Adrenal gland (tissue), 12 donors: ENCODE results near the gene COX7A2L. TPM values are rescaled to one million over a fixed set of nuclear protein-coding genes. Genes with fewer than 3 reads are reported as not detected.
"Not testable (repeated sequence)": the region's sequence is repeated elsewhere in the genome, so short reads cannot be mapped to it uniquely, and the experiment has no call there.

Source experiments
- DNase-seq, 7 donors: peaks; one replicate each; pipeline ENCODE4 v3.0.0-alpha.2; 2019 to 2020
- H3K27ac ChIP-seq, 5 donors: fragments of 200-600 bp; sonication (generic) in 4 of 5; 1 replicate in 3 of 5; 2 replicates in 2 of 5; pipeline versions ENCODE4 v1.5.1 to v1.8.0; 2016 to 2020; ENCODE audit warnings: mild to moderate bottlenecking in 1 of 5
- H3K27me3 ChIP-seq: fragments of 200-600 bp; 2 replicates; pipeline ENCODE4 v1.8.0; 2021
- H3K36me3 ChIP-seq, 2 donors: fragments of 200-600 bp; replicated peaks in 1 of 2; 1 replicate in 1 of 2; 2 replicates in 1 of 2; pipeline versions ENCODE4 v1.5.1 to v1.8.0; 2018 to 2022
- H3K4me1 ChIP-seq, 2 donors: fragments of 200-600 bp; replicated peaks in 1 of 2; 1 replicate in 1 of 2; 2 replicates in 1 of 2; pipeline versions ENCODE4 v1.5.1 to v1.8.0; 2018 to 2021
- H3K4me3 ChIP-seq, 4 donors: fragments of 200-600 bp; sonication (generic) in 3 of 4; one replicate each; pipeline ENCODE4 v1.5.1; 2016 to 2018
- H3K9me3 ChIP-seq, 3 donors: fragments of 200-600 bp; sonication (generic) in 1 of 3; replicated peaks in 1 of 3; 1 replicate in 2 of 3; 2 replicates in 1 of 3; pipeline versions ENCODE4 v1.5.1 to v1.8.0; 2016 to 2021
- CTCF ChIP-seq, 6 experiments: fragments of 450-650 bp in 4 of 6; fragments of 200-600 bp in 2 of 6; sonication (generic) in 1 of 6; IDR thresholded peaks; 1 replicate in 5 of 6; 2 replicates in 1 of 6; pipeline versions ENCODE4 v1.5.1 to v1.8.0; 2016 to 2021; ENCODE audit warnings: antibody characterized with exemption in 6 of 6, mild to moderate bottlenecking in 2 of 6, moderate library complexity in 1 of 6
- POLR2A ChIP-seq, 2 donors: fragments of 450-650 bp; IDR thresholded peaks; one replicate each; pipeline ENCODE4 v1.6.1; 2017; ENCODE audit warnings: antibody characterized with exemption in 2 of 2, mild to moderate bottlenecking in 2 of 2, moderate library complexity in 1 of 2
- WGBS, 4 donors: extraction: QIAGEN DNeasy Blood & Tissue Kit in 2 of 4; methylation state at CpG; one replicate each; pipeline versions ENCODE4 v1.1.5 to v1.1.7; 2013 to 2017; 5-methylcytosine and 5-hydroxymethylcytosine counted together
- intact Hi-C, 2 donors: fragments of 100-400 bp; cut with DNase I; formaldehyde crosslinking; loops; one replicate each; pipeline versions ENCODE4 v1.14.1 to v1.15.0; 2022 to 2023
- polyA plus RNA-seq, 3 donors: library from polyadenylated mRNA; stranded (reverse); fragments of 200-250 nt in 2 of 3; fragments of 350-450 nt in 1 of 3; fragmentation: Illumina TruSeq in 1 of 3; extraction: RNeasy Lipid Tissue Mini Kit (QIAGEN cat#74804) in 1 of 3; gene quantifications; one replicate each; pipeline ENCODE4 v1.2.3, GENCODE V29; 2013 to 2014
- total RNA-seq, 9 donors: library from RNA; depleted of rRNA in 4 of 9; stranded (reverse); fragments of >200 nt in 4 of 9; fragments of 120-200 nt in 1 of 9; fragmentation: NEBNext Ultra II Directional in 1 of 9; extraction: Animal tissue kit (Norgen Biotek cat#: 25700) in 1 of 9; gene quantifications; one replicate each; pipeline versions ENCODE4 v1.1.0 to v1.2.4, GENCODE V29; 2013 to 2023
- donor health status: healthy with polysubstance abuse.
- donor health status: Bipolar disorder and iron deficiency.
- donor health status: DM: yes; HTN: yes; CAD: no.
- donor health status: DM: no; HTN: no; CAD: no.
- donor health status: DM: no; HTN: no; CAD: no.
- donor health status: DM: yes; HTN: yes; CAD: no.

The COX7A2L gene
- total and polyA plus RNA-seq, 12 donors = 124 to 446 (median 291) TPM

DNA sequence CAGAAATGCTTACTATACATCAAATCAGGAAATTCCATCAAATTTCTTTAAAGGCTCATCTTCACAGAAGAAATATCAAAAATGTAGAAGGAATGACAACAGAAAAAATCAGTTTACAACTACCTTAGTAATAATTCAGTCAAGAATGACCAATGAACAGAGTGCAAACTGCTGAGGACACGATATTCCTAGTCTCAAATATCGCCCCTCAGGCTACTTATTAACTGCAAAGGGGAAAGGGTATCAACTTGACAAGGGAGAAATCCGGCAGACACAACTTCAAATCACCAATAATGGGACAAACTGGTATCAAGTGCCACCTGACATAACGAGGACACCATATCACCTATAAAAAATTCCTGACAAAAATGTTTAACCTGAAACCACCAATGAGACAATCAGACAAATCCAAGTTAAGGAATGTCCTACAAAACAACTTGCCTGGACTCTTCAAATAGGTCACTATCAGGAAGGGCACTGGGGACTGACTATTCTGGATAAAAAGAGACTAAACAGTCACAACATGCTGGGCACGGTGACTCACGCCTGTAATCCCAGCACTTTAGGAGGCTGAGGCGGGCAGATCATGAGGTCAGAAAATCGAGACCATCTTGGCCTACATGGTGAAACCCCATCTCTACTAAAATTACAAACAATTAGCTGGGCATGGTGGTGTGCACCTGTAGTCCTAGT is 12.8 kb downstream of the COX7A2L start:
- H3K27ac ChIP-seq = peak overlapping the region in 2 of 5 donors; percentile 41 to 69
- peaks cover 30 to 48% of the 10 kb centered on the region in 2 donors for H3K4me1 ChIP-seq
- WGBS, 4 donors = 83 to 92% (median 88%) methylated on average over 8 of the region's 8 CpGs
- no peaks in the 10 kb centered on the region for H3K9me3 ChIP-seq
- intact Hi-C loops = no loop called here
- no peak overlapping the region for H3K4me3 ChIP-seq
- TF ChIP-seq CTCF (IDR thresholded peaks at IDR 0.05) = no peak
- TF ChIP-seq POLR2A (IDR thresholded peaks at IDR 0.05) = no peak
- DNase-seq = peak in 1 of 7 donors; percentile 24
- no peaks in the 10 kb centered on the region for H3K27me3 ChIP-seq
- peaks cover 0 to 38% of the 10 kb centered on the region in 2 donors for H3K36me3 ChIP-seq

DNA sequence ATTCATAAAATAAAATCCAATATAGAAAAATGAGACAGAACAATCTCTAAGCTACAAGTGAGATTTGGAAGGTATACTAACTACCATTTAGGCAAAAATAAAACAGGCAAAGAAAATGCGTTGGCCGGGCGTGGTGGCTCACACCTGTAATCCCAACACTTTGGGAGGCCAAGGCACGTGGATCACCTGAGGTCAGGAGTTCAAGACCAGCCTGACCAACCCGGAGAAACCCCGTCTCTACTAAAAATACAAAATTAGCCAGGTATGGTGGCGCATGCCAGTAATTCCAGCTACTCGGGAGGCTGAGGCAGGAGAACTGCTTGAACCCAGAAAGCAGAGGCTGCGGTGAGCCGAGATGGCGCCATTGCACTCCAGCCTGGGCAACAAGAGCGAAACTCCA is 13.5 kb downstream of the COX7A2L start:
- peaks cover 37 to 55% of the 10 kb centered on the region in 2 donors for H3K4me1 ChIP-seq
- H3K4me3 ChIP-seq, intact Hi-C loops, DNase-seq, H3K27me3 ChIP-seq, H3K9me3 ChIP-seq: not testable (repeated sequence)
- H3K27ac ChIP-seq = peak overlapping the region in 2 of 5 donors; percentile 75 to 78
- WGBS, 4 donors = 95 to 99% (median 97%) methylated on average over 12 of the region's 12 CpGs
- H3K36me3 ChIP-seq = peaks cover 0 to 36% of the 10 kb centered on the region in 2 donors

- H3K9me3 ChIP-seq, intact Hi-C loops, H3K27me3 ChIP-seq, H3K4me3 ChIP-seq: not testable (repeated sequence)
- Histone ChIP-seq H3K27ac (peak overlapping the region in 3 of 5 donors; percentile 68 to 78 (median 75)), H3K36me3 (peaks cover 0 to 29% of the 10 kb centered on the region in 2 donors), H3K4me1 (peaks cover 44 to 60% of the 10 kb centered on the region in 2 donors)
- WGBS, 4 donors = 45 to 64% (median 54%) methylated on average over 6 of the region's 6 CpGs
- peak; percentile 59 to 86 (median 69) for DNase-seq
These were observed 14.2 kb downstream of the COX7A2L start for GRCh38 chr2:42346856-42347255.

DNA sequence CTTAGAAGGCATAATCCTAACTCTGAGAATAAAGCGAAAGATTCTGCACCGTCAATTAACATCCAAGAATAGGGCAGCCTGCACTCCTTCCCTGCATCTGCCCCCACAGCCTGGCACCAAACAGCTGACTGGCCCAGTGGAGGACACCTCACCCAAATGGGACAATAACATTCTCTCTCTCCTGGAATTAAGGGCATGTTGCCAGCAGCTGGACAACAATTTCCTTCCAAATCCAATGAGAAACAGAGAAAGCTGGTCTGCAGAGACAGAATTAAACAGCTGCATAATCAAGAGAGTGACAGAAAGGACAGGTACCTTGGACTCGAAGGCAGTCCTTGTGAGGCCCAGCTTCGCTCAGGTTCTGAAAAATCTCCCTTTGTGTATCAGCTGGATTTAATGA is 15.0 kb downstream of the COX7A2L start:
- Histone ChIP-seq H3K27ac (peak overlapping the region; percentile 17 to 81 (median 75)), H3K27me3 (no peaks in the 10 kb centered on the region), H3K4me1 (peaks cover 44 to 60% of the 10 kb centered on the region in 2 donors), H3K36me3 (peaks cover 0 to 21% of the 10 kb centered on the region in 2 donors), H3K4me3 (no peak overlapping the region), H3K9me3 (no peaks in the 10 kb centered on the region)
- peak in 6 of 7 donors; percentile 54 to 75 (median 63) for DNase-seq
- intact Hi-C loops = no loop called here
- TF ChIP-seq CTCF (IDR thresholded peaks at IDR 0.05) (no peak), POLR2A (IDR thresholded peaks at IDR 0.05) (peak in 1 of 2 donors; percentile 17)
- 59 to 68% (median 62%) methylated on average over 4 of the region's 4 CpGs for WGBS, 4 donors

DNA sequence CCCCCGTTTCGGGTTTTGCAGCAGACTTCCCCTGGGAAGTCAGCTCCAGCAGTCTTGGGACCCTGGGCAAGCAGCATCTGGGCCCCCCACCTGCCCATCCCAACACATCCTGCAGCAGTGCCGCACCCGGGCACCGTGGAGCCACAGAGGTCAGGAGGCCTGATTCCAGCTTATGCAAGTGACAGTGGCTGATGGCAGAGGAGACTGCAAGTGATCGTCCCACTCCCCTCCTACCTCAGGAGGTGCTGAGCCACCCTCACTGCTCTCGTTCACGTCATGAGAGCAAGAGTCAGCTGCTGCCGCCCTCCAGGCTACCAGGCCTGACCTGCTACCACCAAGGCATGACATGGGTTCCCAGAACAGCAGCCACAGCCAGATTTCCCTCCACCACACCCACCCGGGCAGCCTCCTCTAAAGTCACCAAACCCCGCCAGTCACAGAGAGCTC is 18.2 kb downstream of the COX7A2L start:
- no peaks in the 10 kb centered on the region for H3K27me3 ChIP-seq
- no peaks in the 10 kb centered on the region for H3K9me3 ChIP-seq
- peaks cover 0 to 17% of the 10 kb centered on the region in 2 donors for H3K36me3 ChIP-seq
- peaks cover 40 to 54% of the 10 kb centered on the region in 2 donors for H3K4me1 ChIP-seq
- peak overlapping the region; percentile 78 to 96 (median 90) for H3K27ac ChIP-seq
- TF ChIP-seq POLR2A (IDR thresholded peaks at IDR 0.05) (no peak), CTCF (IDR thresholded peaks at IDR 0.05) (no peak)
- intact Hi-C loops = no loop called here
- no peak overlapping the region for H3K4me3 ChIP-seq
- WGBS, 4 donors = 41 to 66% (median 56%) methylated on average over 6 to 11 of the region's 11 CpGs
- DNase-seq = peak in 3 of 7 donors; percentile 50 to 55 (median 51)
